HG02852 (cell line): Measurements from ENCODE around the gene DPP6.

Source experiments
- ATAC-seq: cut with Tn5 transposase; IDR thresholded peaks from one replicate; pipeline ENCODE4 v1.9.1; 2021; ENCODE audit warnings: mild to moderate bottlenecking, moderate library complexity; ENCODE audit not compliant: unreplicated experiment

Gene DPP6

GRCh38 chr7:154844955-154845354 lies 792.8 kb downstream of the DPP6 start:
- no peak for ATAC-seq

- no peak for ATAC-seq
These were observed 796.3 kb downstream of the DPP6 start for GRCh38 chr7:154848464-154848863.

- no peak for ATAC-seq
These were observed 800.0 kb downstream of the DPP6 start for GRCh38 chr7:154852205-154852604.

GRCh38 chr7:154853063-154853726 lies 801.0 kb downstream of the DPP6 start:
- no peak for ATAC-seq

GRCh38 chr7:154853727-154854095 lies 801.5 kb downstream of the DPP6 start:
- no peak for ATAC-seq

- no peak for ATAC-seq
These were observed 802.6 kb downstream of the DPP6 start for GRCh38 chr7:154854836-154855235.

GRCh38 chr7:154855366-154855765 lies 803.2 kb downstream of the DPP6 start:
- no peak for ATAC-seq

GRCh38 chr7:154856733-154857132 lies 804.5 kb downstream of the DPP6 start:
- ATAC-seq, result no peak

GRCh38 chr7:154857240-154857639 lies 805.0 kb downstream of the DPP6 start:
- no peak for ATAC-seq

- no peak for ATAC-seq
These were observed 805.8 kb downstream of the DPP6 start for GRCh38 chr7:154857728-154858681.

- ATAC-seq, result no peak
These were observed 806.8 kb downstream of the DPP6 start for GRCh38 chr7:154858836-154859537.

GRCh38 chr7:154859747-154860620 lies 807.8 kb downstream of the DPP6 start:
- no peak for ATAC-seq

- no peak for ATAC-seq
These were observed 808.6 kb downstream of the DPP6 start for GRCh38 chr7:154860621-154861375.

GRCh38 chr7:154861589-154861988 lies 809.4 kb downstream of the DPP6 start:
- ATAC-seq, result peak; percentile 63

GRCh38 chr7:154862153-154862791 lies 810.1 kb downstream of the DPP6 start:
- no peak for ATAC-seq

- no peak for ATAC-seq
These were observed 811.7 kb downstream of the DPP6 start for GRCh38 chr7:154863766-154864522.

- no peak for ATAC-seq
These were observed 812.3 kb downstream of the DPP6 start for GRCh38 chr7:154864523-154864891.

GRCh38 chr7:154865984-154866685 lies 813.9 kb downstream of the DPP6 start:
- ATAC-seq, result no peak
